ENCODE measurements around the gene MEGF6. TPM values are rescaled to one million over a fixed set of nuclear protein-coding genes. Genes with fewer than 3 reads are reported as not detected.

The MEGF6 gene
- total RNA-seq, 2 donors from 2014 or later: 83.0 to 103 TPM

DNA sequence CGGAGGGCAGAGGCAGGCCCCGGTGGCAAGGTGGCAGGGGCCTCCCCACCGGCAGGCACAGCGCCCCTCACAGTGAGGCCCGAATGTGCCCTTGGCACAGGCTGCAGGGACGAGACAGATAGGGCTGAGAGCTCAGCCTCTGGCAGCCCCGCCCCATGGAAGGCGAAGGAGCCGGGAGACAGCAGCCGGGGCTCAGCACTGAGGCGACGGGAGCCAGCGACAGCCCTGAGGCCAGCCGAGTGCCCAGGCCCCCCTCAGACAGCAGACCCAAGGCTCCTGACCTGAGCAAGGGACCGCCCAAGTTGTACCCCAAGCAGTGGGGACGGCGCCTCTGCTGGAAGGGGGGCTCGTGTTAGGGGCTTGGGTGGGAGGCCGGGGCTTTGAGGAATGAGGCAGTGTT, 113.8 kb downstream of the MEGF6 start:
- TF ChIP-seq, protein P1, sequence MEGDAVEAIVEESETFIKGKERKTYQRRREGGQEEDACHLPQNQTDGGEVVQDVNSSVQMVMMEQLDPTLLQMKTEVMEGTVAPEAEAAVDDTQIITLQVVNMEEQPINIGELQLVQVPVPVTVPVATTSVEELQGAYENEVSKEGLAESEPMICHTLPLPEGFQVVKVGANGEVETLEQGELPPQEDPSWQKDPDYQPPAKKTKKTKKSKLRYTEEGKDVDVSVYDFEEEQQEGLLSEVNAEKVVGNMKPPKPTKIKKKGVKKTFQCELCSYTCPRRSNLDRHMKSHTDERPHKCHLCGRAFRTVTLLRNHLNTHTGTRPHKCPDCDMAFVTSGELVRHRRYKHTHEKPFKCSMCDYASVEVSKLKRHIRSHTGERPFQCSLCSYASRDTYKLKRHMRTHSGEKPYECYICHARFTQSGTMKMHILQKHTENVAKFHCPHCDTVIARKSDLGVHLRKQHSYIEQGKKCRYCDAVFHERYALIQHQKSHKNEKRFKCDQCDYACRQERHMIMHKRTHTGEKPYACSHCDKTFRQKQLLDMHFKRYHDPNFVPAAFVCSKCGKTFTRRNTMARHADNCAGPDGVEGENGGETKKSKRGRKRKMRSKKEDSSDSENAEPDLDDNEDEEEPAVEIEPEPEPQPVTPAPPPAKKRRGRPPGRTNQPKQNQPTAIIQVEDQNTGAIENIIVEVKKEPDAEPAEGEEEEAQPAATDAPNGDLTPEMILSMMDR (conservative IDR thresholded peaks at IDR 0.05): no peak
- H3K27ac Mint-ChIP-seq: no peak overlapping the region
- Histone ChIP-seq H3K9ac (ENCODE audit: extremely low read depth, low read length, poor library complexity, severe bottlenecking) (no peak overlapping the region), H3K27ac (ENCODE audit: low read depth, low read length) (no peak overlapping the region), H3K36me3 (ENCODE audit: control insufficient read depth, insufficient read depth, low read length) (no peaks in the 10 kb centered on the region), H3K9me3 (ENCODE audit: control insufficient read depth, low read length) (no peaks in the 10 kb centered on the region), H3K4me3 (ENCODE audit: low read length) (no peak overlapping the region), H3K4me1 (ENCODE audit: control insufficient read depth, insufficient read depth, low read length) (no peaks in the 10 kb centered on the region), H3K27me3 (ENCODE audit: control insufficient read depth, insufficient read depth, low read length, poor library complexity, severe bottlenecking) (no peaks in the 10 kb centered on the region)
- H3K4me1 Mint-ChIP-seq: no peaks in the 10 kb centered on the region
- H3K27me3 Mint-ChIP-seq (ENCODE audit: insufficient read depth): no peaks in the 10 kb centered on the region
- DNase-seq: no peak
- 91 to 95% methylated on average over 16 to 19 of the region's 19 CpGs for WGBS, 2 experiments (ENCODE audit: insufficient coverage in 1 of 2, insufficient read length in 1 of 2)
- no peaks in the 10 kb centered on the region for H3K9me3 Mint-ChIP-seq
- H3K4me3 Mint-ChIP-seq: no peak overlapping the region
- no peaks in the 10 kb centered on the region for H3K36me3 Mint-ChIP-seq (ENCODE audit: low read depth)

DNA sequence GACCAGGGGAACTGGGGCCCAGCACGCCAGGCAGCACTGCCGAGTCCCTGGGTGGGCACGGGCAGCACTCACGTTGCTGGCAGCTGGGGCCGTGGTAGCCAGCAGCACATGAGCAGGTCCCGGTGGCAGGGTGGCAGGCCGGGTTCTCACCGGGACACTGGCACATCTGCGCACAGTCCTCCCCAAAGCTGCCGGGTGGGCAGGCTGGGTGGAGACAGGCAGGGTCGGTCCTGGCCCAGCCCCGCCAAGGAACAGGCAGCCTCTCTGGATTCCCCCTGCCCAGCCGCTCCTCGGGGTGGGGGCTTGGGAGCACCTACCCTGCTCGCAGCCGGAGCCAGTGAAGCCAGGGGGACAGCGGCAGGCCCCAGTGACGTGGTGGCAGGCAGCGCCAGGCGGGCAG, 114.4 kb downstream of the MEGF6 start:
- H3K27me3 Mint-ChIP-seq (ENCODE audit: insufficient read depth): no peaks in the 10 kb centered on the region
- WGBS, 2 experiments (ENCODE audit: insufficient coverage in 1 of 2, insufficient read length in 1 of 2): 92 to 95% methylated on average over 16 to 20 of the region's 20 CpGs
- no peak overlapping the region for H3K27ac ChIP-seq (ENCODE audit: low read depth, low read length)
- H3K36me3 ChIP-seq (ENCODE audit: control insufficient read depth, insufficient read depth, low read length): no peaks in the 10 kb centered on the region
- H3K9me3 Mint-ChIP-seq: no peaks in the 10 kb centered on the region
- no peak overlapping the region for H3K9ac ChIP-seq (ENCODE audit: extremely low read depth, low read length, poor library complexity, severe bottlenecking)
- no peak overlapping the region for H3K4me3 Mint-ChIP-seq
- no peaks in the 10 kb centered on the region for H3K27me3 ChIP-seq (ENCODE audit: control insufficient read depth, insufficient read depth, low read length, poor library complexity, severe bottlenecking)
- H3K4me1 ChIP-seq (ENCODE audit: control insufficient read depth, insufficient read depth, low read length): no peaks in the 10 kb centered on the region
- no peaks in the 10 kb centered on the region for H3K9me3 ChIP-seq (ENCODE audit: control insufficient read depth, low read length)
- no peak for DNase-seq
- H3K27ac Mint-ChIP-seq: no peak overlapping the region
- no peaks in the 10 kb centered on the region for H3K36me3 Mint-ChIP-seq (ENCODE audit: low read depth)
- no peaks in the 10 kb centered on the region for H3K4me1 Mint-ChIP-seq
- H3K4me3 ChIP-seq (ENCODE audit: low read length): no peak overlapping the region
- TF ChIP-seq, protein P1 (conservative IDR thresholded peaks at IDR 0.05): no peak

DNA sequence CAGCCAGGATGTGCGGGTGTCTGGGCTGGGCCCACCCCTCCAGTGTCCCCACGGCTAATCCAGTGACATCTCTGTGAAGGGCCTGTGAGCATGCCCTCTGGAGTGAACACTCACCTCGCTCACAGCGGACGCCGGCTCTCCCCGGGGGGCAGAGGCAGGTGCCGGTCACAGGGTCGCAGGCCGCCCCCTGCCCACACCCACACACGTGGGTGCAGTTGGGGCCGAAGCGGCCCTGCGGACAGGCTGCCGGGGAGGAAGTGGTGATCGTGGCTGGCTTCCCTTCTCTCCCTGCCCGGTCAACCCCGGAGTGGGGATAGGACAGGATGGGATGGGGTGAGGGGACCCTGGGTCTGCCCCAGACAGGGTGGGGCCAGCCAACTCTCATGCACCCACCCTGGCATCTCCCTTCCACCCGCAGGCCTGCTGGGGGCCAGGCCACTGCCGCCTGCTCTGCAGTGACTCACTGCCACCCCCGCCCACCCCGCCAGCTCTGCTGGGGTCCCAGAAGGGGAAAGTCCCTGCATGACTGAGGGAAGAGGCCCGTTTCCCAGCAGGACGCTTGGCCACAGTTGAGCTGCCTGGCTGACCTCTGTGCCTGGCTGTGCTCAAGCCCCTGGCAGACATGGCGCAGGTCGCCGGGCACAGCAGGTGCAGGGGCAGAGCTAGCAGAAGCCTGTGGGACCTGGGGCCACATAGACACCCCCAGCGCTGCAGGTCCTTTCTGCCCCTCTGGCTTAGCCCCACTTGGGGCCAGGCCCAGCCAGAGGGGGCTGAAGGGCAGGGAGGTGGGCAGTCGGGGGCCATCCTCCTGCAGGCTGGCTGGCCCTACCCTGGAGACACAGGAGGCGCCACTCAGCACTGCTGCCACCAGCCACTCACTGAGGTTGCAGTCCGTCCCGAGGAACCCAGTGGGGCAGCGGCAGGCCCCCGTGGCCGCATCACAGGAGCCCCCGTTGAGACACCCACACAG, 115.2 kb downstream of the MEGF6 start:
- no peak for DNase-seq
- no peaks in the 10 kb centered on the region for H3K9me3 ChIP-seq (ENCODE audit: control insufficient read depth, low read length)
- TF ChIP-seq, protein P1 (conservative IDR thresholded peaks at IDR 0.05): no peak
- no peaks in the 10 kb centered on the region for H3K27me3 Mint-ChIP-seq (ENCODE audit: insufficient read depth)
- no peak overlapping the region for H3K9ac ChIP-seq (ENCODE audit: extremely low read depth, low read length, poor library complexity, severe bottlenecking)
- no peaks in the 10 kb centered on the region for H3K9me3 Mint-ChIP-seq
- H3K4me1 ChIP-seq (ENCODE audit: control insufficient read depth, insufficient read depth, low read length): no peaks in the 10 kb centered on the region
- no peaks in the 10 kb centered on the region for H3K27me3 ChIP-seq (ENCODE audit: control insufficient read depth, insufficient read depth, low read length, poor library complexity, severe bottlenecking)
- no peaks in the 10 kb centered on the region for H3K4me1 Mint-ChIP-seq
- no peak overlapping the region for H3K27ac Mint-ChIP-seq
- 92 to 94% methylated on average over 15 to 35 of the region's 36 CpGs for WGBS, 2 experiments (ENCODE audit: insufficient coverage in 1 of 2, insufficient read length in 1 of 2)
- no peak overlapping the region for H3K4me3 Mint-ChIP-seq
- H3K27ac ChIP-seq (ENCODE audit: low read depth, low read length): no peak overlapping the region
- no peak overlapping the region for H3K4me3 ChIP-seq (ENCODE audit: low read length)
- no peaks in the 10 kb centered on the region for H3K36me3 ChIP-seq (ENCODE audit: control insufficient read depth, insufficient read depth, low read length)
- H3K36me3 Mint-ChIP-seq (ENCODE audit: low read depth): peaks cover 2% of the 10 kb centered on the region
